GM21390 (cell line): ENCODE measurements around the gene TNIK.
"Not testable (repeated sequence)": the region's sequence is repeated elsewhere in the genome, so short reads cannot be mapped to it uniquely, and the experiment has no call there.

ENCODE experiments used
- ATAC-seq: cut with Tn5 transposase; IDR thresholded peaks from one replicate; pipeline ENCODE4 v1.9.1; 2021; ENCODE audit not compliant: unreplicated experiment

TNIK gene

DNA sequence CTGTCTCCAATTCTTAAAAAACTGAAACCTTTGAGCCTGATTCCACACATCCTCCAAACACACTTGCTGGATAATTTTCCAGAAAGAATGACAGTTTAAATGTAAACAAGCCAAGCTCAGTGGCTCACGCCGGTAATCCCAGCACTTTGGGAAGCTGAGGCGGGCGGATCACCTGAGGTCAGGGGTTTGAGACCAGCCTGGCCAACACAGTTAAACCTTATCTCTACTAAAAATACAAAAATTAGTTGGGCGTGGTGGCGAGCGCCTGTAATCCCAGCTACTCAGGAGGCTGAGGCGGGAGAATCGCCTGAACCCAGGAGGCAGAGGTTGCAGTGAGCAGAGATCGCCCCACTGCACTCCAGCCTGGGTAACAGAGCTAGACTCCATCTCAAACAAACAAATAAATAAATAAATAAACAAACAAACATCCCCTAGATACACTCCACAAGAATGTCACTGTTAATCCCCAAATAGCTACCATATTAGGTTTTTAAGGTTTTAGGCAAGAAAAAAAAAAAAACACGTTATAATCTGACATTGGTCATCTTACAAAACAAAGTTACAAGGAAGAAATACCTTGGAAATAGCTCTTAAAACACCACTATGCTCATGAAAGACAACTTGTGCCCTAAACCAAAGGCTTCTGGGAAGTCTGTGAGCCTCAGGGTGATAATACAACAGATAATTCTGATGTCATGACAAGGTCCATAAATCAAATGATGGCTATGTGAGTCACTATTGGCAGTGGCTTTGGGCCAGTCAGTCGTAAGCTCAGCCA is 13.2 kb downstream of the TNIK start:
- ATAC-seq, result no peak

DNA sequence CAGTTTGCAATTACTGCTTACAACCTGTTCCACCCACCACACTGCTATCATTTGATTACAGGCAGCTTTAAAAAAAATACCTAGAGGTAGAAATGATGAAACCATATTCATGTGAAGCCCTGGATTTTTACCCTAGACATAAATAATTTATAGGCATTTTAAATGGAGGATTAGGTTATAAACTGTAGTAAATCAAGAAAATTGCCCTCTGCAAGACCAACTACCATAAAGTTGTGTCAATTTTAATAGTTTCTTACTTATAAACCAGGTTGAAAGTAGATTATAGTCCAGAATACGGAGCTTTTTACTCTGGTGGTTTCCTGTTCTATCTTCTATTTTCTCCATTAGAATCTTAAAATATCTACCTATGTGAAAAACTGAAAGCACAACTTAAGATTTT is 13.9 kb downstream of the TNIK start:
- ATAC-seq, result no peak

DNA sequence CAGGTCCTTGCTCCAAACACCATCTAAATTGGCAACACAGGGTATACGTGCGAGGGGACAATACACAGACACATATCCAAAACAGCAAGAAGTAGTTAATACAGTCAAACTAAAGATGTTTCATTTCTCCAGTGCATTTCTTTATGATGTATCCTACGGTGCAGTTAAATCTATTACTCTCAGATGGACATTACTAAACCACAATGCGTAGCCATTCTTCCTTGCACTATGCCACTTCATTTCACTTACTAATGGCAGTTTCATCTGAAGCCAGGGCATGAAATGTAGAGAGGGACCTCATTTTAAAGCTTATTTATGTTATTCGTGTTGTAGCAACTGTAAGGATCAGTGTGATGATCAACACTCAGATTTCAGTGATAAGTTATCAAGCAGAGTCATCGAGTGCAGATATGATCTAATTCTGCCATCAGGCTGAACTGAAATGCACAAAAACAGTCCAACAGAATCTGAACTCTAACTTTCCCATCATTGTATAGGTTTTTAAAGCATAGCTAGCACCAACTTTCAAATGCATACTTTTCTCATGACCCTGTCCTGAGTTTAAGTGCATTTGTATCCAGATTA is 14.5 kb downstream of the TNIK start:
- ATAC-seq, result no peak

DNA sequence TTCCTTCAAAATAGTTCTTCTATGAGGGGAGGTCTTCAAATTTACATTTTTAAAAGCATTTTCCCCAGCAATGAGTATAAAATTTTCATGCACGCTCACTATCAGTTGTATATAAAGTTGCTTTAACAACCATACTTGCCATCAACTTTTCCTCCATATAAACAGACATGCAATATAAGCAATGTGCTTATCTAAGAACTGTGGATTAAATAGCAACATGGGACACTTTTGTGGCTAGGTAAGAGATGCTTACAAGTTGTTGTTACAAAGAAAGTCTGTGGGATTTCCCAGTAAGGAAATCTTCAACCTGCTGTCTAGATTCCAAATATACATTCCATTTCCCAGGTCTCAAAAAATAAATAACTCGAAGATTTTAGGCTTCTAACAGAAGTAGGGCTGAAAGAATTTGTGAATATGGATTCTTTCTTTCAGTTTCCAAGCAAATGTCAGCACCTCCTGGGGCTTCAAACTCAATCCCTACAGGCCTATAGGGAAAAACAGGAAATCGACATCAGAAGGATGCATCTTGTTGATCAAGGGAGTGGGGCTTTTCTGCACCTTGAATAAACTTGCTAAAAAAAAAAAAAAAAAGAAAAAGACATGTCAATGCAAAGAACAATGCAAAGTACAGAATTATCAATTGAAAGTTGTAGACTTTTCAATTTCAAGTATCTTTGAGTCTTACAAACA is 16.1 kb downstream of the TNIK start:
- ATAC-seq, result no peak

DNA sequence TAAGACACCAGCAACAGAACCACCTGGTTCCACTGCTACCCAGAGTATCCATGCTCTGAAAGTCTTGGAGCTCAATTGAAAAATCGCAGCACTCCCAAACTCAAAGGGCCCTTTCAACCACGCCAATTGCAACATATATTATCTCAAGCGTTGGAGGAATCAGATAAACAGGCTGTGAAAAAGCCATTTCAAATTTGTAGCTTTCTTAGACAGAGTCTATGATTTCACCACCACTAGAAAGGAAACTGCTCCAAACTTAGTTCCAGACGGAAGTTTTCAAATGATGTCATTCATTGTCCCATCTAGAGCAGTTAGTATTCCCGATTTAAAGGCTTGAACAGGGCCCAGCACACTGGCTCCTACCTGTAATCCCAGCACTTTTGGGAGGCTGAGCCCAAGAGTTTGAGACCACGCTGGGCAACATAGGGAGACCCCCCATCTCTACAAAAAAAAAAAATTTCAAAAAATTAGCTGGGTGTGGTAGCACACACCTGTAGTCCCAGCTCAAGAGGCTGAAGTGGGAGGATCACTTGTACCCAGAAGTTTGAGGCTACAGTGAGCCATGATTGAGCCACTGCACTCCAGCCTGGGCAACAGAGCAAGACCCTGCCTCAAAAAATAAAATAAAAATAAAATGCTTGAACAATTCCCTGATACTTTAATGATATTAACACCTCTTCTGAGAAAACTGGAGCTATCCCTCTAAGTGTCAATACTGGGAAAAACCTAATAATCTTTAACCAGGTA is 16.8 kb downstream of the TNIK start:
- no peak for ATAC-seq

DNA sequence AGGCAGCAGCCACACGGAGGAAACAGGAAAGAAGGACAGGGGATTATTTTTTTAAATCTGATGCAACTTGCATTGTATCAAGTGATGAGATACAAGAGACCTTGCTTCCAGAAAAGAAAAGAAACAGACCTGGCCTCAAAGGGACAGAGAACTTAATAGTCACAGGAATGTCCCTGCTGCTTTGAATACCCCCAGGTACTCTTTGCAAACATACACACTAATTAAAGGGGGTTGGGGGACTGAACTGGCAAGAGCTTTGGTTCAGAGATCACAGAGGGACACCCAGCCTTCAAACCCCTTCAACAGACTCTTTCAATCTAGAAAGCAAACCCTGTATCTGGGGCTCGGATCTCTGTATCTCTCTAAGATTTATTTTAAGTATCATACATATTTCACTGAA is 18.0 kb downstream of the TNIK start:
- no peak for ATAC-seq

DNA sequence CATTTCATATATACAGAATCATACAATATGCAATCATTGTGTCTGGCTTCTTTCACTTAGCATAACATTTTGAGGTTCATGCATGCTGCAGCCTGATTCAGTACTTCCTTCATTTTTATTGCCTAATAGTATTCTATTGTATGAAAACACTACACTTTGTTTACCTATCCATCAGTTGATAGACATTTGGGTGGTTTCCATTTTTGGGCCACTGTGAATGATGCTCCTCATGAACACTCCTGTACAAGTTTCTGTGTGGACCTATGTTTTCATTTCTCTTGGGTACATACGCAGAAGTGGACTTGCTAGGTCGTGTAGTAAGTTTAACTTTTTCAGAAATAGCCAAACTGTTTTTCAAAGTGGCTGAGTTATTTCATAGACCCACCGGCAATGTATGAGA is 18.8 kb downstream of the TNIK start:
- ATAC-seq, result no peak

DNA sequence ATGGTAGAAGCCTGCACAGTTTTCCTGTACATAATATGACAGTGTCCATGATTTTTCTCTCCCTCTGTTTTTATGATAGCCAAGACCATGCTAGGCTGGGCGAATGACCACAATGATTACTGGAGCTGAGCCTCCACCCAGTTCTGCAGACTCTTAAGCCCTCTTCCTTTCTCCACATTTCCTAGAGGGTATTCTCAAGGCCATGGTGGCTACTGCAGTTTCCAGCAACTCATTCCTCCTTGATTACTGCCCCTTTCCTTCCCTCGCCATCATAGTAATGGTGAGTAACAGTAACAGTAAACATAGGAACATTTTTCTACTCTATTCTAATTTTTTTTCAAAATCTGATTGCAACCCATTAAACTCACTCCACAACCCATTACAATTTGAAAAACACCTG is 20.2 kb downstream of the TNIK start:
- ATAC-seq, result no peak

DNA sequence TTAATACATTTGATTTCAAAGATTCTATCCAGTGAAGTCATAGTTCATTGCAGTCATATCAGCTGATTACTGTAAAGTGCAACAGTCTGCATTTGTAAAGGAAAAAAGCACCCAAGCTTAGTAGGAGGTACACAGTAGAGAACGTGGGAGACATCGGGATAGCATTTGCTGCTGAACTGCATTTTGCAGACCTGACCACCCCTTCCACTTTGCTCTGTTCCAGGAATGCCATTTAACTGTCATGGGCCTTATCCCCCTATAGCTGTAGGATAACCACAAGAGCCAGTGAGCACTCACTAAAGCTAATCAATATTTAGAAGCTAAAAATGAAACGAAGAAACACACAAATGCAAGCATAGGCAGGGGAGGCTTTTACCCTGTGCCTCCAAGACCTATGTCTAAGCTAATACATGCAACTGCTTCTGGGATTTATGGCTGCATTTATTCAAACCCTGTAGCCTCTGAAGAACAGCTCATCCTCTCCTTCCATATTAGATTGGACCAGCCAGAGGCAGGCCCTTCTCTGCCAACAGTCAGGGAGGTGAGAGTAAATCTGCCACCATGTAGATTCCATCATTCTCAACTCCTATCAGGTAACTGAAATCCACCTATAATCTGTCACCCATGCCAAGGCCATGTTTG is 23.0 kb downstream of the TNIK start:
- ATAC-seq, result no peak

DNA sequence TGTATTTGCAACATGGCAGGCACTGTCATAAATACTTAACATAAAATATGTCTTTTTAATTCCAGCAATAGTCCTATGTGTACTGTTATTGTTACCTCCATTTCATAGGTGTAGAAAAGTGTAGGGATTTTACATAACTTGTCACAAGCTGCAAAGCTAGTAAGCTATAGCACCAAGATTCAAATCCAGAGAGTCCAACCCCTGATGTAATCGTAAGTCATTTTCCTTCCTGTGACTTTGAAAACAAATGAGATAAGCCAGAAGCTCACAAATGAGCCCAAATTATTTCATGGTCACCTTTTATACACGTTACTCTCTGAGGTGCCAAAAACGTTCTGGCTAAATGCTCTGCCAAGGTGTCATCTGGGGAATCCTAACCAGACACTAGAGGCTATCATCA is 23.8 kb downstream of the TNIK start:
- no peak for ATAC-seq

DNA sequence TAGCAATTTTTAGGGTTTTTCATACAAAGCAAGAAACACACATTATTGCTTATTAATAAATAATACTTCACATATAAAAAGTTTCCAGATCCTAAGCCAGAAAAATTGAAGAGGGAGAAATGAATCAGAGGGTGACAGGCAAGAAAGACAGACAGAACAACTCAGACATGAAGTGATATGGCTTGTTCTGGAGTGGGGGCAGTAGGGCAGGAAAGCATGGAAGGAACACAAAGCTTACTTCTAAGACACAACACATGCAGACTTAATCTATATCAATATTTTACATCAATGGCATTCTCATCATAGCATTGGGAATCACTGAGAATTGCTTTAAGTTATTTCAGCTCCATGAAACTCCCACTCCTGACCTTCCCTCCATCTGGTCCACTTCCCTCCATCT is 24.4 kb downstream of the TNIK start:
- ATAC-seq, result no peak

DNA sequence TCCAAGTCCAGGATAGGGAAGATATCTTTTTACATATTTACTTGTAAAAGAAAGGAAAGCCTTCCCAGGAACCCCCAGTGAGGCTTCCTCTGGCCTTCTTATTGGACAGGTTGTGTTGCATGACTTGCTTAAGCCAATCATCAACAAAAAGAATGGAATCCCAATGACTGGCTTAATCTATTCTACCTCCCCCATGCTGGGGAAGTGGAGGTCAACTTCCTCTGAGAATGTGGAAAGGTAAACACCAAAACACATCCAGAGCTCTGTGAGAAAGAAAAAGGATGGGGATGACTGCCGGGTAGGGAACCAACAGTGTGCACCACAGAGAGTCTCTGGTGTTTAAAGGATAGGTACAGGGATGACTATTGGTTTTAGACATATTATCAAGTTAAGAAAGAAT is 25.1 kb downstream of the TNIK start:
- no peak for ATAC-seq

DNA sequence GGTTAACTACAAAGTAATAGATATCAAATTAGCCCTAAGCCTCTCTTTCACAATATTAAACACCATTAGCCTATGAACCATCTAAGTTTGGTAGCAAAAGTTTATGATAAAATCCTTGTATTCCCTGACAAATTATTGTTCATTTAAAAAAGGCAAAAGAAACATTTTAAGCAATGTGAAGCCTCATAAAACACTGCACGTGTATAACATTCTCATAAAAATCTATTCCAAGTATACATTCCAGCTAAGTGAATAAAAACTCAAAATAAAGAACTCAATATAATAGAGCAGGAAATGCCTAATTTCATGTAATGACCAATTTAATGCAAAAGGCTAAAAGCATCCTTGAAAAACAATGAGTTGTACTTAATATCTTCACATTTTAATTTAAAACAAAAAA is 27.7 kb downstream of the TNIK start:
- ATAC-seq, result no peak

DNA sequence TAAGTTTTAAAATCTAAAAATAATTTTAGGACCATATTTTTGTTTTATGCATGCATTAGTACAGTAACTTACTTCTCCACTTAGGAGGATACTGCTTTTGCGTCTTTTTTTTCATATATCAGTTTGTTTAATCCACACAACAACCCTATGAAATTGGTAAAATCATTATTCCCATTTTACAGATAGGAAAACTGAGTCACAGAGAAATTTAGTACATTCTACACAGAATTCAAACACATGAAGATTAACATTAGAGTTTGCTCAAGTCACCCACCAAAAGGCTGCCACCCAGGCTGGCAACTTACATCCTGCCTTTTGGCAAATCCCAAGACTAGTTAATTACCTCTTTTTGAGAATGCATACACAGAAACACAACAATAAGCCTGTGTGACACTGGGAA is 28.7 kb downstream of the TNIK start:
- ATAC-seq, result no peak

DNA sequence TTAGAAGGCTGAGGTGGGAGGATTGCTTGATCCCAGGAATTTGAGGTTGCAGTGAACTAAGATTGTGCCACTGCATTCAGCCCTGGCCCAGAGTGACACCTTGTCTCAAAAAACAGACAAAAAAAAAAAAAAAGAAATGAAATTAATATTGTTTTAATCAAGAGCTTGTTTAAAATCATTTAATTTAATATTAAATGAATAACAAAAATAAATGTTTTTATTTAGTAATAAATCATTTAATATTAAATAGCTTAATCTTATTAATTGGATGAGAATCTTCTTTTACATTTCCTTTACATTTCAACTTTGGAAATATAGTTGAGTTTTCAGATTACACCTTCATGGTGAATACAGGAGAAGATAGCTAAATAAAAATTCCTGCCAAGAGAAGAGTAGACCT is 29.7 kb downstream of the TNIK start:
- ATAC-seq, result no peak

DNA sequence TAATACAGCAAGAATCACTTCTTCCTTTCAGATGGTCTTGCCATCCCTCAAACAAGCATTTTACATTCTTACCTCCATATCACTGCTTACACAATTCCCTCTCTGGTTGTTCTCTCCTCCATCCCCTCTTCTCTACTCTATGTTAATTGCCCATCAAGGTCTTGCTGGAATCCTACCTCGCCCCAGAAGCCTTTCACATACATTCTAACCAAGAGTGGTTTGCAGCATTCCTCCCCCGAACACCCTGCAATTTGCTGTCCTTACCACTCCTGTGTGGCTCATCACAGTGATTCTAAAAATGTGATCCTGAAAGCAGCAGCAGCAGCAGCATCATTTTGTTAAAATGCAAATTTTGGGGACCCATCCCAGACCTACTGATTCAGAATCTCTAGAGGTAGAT is 30.6 kb downstream of the TNIK start:
- ATAC-seq, result no peak

DNA sequence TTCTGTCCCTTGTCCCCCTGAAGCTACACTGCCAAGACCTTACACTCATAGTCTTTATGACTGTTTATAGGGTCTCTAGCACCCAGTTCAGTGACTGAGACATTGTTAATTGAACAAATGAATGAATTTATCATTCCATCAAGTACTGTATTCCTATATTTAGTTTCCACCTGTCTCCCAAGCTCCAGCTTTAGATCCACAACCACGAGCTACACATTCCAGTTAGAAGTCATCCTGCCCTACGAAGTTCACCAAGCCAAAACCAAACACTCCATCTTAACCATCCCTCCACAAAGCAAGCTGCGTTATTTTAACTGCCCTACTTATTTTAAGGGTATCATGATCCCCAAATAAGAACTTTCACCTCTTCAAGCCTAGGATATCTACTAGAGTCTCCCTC is 31.3 kb downstream of the TNIK start:
- ATAC-seq, result no peak

DNA sequence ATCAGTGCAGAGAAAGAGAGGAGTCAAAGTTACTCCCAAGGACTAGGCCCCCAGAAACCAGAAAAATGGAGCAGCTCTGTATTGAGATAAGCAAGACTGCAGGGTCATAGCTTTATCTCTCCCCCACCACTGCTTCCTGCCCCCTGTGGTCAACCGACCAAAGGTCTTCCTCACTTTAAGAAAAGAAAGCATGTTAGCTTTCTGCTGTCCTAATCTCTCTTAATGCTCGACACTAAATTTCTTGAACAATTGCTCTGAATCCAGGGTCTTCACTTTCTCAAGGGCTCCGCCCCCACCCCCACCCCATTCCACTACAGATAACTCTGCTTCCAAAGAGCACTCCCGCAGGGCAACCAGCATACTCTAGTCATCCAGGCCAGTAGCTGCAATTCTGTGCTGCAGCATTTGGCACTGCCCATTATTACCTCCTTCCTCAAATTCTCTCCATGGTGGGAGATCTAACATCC is 31.9 kb downstream of the TNIK start:
- ATAC-seq, result no peak

DNA sequence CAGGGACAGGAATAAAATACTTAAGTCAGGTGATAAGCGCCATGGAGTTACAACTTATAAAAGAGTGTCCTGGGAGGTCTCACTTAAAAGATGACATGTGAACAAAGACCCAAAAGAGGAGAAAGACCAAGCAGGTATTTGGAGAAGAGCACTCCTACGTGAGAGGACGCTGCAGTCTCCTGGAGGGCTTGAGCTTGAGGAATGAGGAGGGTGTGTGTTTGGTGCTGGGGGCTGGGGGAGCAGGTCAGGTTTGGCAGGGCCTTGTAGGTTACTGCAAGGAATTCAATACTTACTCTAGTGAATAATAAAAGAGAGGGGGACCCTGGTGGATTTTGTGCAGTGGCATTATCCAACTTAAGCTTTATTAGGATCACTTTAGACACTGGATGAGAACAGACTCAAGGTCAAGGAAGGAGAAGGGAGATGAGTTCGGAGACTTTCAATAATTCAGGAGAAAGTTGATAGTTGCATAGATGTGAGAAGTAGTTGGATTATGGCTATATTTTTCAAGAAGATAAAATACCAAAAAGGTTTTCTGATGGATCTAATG is 32.4 kb downstream of the TNIK start:
- ATAC-seq, result no peak

DNA sequence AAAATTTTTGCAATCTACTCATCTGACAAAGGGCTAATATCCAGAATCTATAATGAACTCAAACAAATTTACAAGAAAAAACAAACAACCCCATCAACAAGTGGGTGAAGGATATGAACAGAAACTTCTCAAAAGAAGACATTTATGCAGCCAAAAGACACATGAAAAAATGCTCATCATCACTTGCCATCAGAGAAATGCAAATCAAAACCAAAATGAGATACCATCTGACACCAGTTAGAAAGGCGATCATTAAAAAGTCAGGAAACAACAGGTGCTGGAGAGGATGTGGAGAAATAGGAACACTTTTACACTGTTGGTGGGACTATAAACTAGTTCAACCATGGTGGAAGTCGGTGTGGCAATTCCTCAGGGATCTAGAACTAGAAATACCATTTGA is 36.1 kb downstream of the TNIK start:
- ATAC-seq, result not testable (repeated sequence)

DNA sequence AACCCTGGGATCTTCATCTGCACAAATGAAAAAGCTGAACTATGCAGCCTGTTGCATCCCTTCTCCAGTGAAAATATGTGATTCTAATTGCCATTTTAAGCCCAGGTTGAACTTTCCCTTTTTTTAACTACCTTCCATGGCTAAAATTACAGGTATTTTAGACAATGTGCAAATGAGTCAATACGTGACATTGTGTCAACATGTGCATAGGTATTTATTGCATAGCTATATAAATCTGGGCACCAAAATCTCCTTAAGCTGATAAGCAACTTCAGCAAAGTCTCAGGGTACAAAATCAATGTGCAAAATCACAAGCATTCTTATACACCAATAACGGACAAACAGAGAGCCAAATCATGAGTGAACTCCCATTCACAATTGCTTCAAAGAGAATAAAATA is 37.4 kb downstream of the TNIK start:
- ATAC-seq, result not testable (repeated sequence)
